Stomach (tissue), 9 donors: ENCODE data around the gene VPS9D1. TPM values are rescaled to one million over a fixed set of nuclear protein-coding genes. Genes with fewer than 3 reads are reported as not detected.

ENCODE experiments used
- DNase-seq, 2 donors: peaks; one replicate each; pipeline versions ENCODE4 v3.0.0 to v3.0.0-alpha.2; 2013 to 2019
- H3K27ac ChIP-seq, 5 donors: fragments of 200-600 bp in 4 of 5; sonication (generic) in 4 of 5; one replicate each; pipeline ENCODE4 v1.5.1; 2013 to 2019; ENCODE audit warnings: mild to moderate bottlenecking in 1 of 5, moderate library complexity in 1 of 5
- H3K27me3 ChIP-seq, 3 donors: fragments of 200-600 bp; sonication (generic); one replicate each; pipeline ENCODE4 v1.5.1; 2017 to 2019; ENCODE audit warnings: mixed run types in 1 of 3
- H3K36me3 ChIP-seq, 4 donors: fragments of 200-600 bp; sonication (generic); 1 replicate in 3 of 4; 2 replicates in 1 of 4; pipeline ENCODE4 v1.5.1; 2016 to 2019
- H3K4me1 ChIP-seq, 4 donors: fragments of 200-600 bp; sonication (generic); one replicate each; pipeline ENCODE4 v1.5.1; 2016 to 2019
- H3K4me3 ChIP-seq, 4 donors: fragments of 200-600 bp; sonication (generic) in 3 of 4; one replicate each; pipeline ENCODE4 v1.5.1; 2016 to 2019; ENCODE audit warnings: mild to moderate bottlenecking in 1 of 4
- H3K9me3 ChIP-seq, 4 donors: fragments of 200-600 bp; sonication (generic); one replicate each; pipeline ENCODE4 v1.5.1; 2016 to 2019
- EP300 ChIP-seq: sonication (generic); formaldehyde crosslinking; IDR thresholded peaks from one replicate; pipeline ENCODE4 v1.6.1; 2017; ENCODE audit warnings: antibody characterized with exemption
- POLR2A ChIP-seq, 4 donors: fragments of 450-650 bp; IDR thresholded peaks; one replicate each; pipeline ENCODE4 v1.6.1; 2016; ENCODE audit warnings: antibody characterized with exemption in 4 of 4, control low read depth in 2 of 4, mild to moderate bottlenecking in 1 of 4, moderate library complexity in 1 of 4
- POLR2AphosphoS5 ChIP-seq, 3 donors: sonication (generic); formaldehyde crosslinking; IDR thresholded peaks; one replicate each; pipeline ENCODE4 v1.6.1; 2016; ENCODE audit warnings: antibody characterized with exemption in 3 of 3
- WGBS, 5 donors: extraction: QIAGEN DNeasy Blood & Tissue Kit in 3 of 5; methylation state at CpG; one replicate each; pipeline versions ENCODE4 v1.1.5 to v1.1.7; 2013 to 2018; 5-methylcytosine and 5-hydroxymethylcytosine counted together
- intact Hi-C: fragments of 100-400 bp; cut with DNase I; formaldehyde crosslinking; loops from one replicate; pipeline ENCODE4 v1.15.1; 2023; ENCODE audit warnings: low total_unique reads
- polyA plus RNA-seq, 3 donors: library from polyadenylated mRNA; stranded (reverse); fragments of 200-250 nt; gene quantifications; one replicate each; pipeline ENCODE4 v1.2.3, GENCODE V29; 2013
- total RNA-seq, 5 donors: library from RNA; depleted of rRNA; stranded (reverse); fragments of >200 nt; gene quantifications; one replicate each; pipeline versions ENCODE4 v1.1.0 to v1.2.3, GENCODE V29; 2014 to 2016
- TF ChIP-seq, protein P1 (sequence below), 7 experiments: fragments of 450-650 bp in 4 of 7; fragments of 200-600 bp in 3 of 7; sonication (generic) in 3 of 7; IDR thresholded peaks; one replicate each; pipeline ENCODE4 v1.5.1; 2016 to 2019; ENCODE audit warnings: antibody characterized with exemption in 7 of 7, control low read depth in 2 of 7, mild to moderate bottlenecking in 1 of 7
- donor health status: healthy with polysubstance abuse.
- donor health status: Bipolar disorder and iron deficiency.
- donor health status: healthy.

The VPS9D1 gene
- total and polyA plus RNA-seq, 8 donors, result 2.7 to 43.2 (median 8.8) TPM

DNA sequence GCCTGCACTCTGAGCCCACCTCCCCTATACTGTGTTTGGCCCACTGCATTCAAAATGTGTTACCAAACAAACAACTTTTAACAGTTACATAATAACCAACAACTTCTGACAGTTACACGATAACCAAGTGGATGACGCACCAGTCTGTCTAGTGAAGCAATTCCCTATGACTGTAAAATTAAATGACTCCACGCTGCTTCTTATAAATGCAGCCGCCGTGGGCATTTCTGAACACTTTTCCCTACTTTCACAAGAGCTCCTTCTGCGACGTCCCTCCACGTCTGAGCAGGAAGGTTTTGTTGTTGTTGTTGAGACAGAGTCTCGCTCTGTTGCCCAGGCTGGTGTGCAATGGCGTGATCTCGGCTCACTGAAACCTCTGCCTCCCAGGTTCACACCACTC, 28.2 kb upstream of the VPS9D1 start:
- Histone ChIP-seq H3K27ac (no peak overlapping the region), H3K36me3 (peaks cover 0 to 31% (median 19%) of the 10 kb centered on the region in 4 donors), H3K9me3 (no peaks in the 10 kb centered on the region), H3K4me3 (no peak overlapping the region), H3K27me3 (no peaks in the 10 kb centered on the region), H3K4me1 (peaks cover 0 to 10% (median 6%) of the 10 kb centered on the region in 4 donors)
- intact Hi-C loops, result no loop called here
- 95 to 99% (median 97%) methylated on average over 11 of the region's 11 CpGs for WGBS, 5 donors
- TF ChIP-seq POLR2A (IDR thresholded peaks at IDR 0.05), result no peak
- TF ChIP-seq, protein P1, sequence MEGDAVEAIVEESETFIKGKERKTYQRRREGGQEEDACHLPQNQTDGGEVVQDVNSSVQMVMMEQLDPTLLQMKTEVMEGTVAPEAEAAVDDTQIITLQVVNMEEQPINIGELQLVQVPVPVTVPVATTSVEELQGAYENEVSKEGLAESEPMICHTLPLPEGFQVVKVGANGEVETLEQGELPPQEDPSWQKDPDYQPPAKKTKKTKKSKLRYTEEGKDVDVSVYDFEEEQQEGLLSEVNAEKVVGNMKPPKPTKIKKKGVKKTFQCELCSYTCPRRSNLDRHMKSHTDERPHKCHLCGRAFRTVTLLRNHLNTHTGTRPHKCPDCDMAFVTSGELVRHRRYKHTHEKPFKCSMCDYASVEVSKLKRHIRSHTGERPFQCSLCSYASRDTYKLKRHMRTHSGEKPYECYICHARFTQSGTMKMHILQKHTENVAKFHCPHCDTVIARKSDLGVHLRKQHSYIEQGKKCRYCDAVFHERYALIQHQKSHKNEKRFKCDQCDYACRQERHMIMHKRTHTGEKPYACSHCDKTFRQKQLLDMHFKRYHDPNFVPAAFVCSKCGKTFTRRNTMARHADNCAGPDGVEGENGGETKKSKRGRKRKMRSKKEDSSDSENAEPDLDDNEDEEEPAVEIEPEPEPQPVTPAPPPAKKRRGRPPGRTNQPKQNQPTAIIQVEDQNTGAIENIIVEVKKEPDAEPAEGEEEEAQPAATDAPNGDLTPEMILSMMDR (IDR thresholded peaks at IDR 0.05), result no peak
- no peak for TF ChIP-seq POLR2AphosphoS5 (IDR thresholded peaks at IDR 0.05)
- TF ChIP-seq EP300, result no peak
- DNase-seq, result no peak

DNA sequence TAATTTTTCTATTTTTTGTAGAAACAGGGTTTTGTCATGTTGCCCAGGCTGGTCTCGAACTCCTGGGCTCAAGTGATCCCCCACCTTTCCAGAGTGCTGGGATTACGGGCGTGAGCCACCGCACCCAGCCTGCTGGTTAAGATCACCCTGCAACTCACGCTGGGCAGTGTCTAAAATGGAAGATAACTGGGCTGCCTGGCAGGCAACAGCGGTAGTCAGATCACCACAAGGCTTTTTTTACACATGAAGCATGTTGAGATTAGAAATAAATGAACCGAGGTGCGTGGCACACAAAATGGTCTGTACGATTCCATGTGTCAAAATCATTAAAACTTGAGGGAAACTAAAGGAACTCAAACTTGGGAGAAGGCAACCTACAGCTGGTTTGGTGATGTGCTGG, 27.4 kb upstream of the VPS9D1 start:
- no peaks in the 10 kb centered on the region for H3K27me3 ChIP-seq
- 91 to 98% (median 97%) methylated on average over 9 of the region's 9 CpGs for WGBS, 5 donors
- H3K4me3 ChIP-seq, result no peak overlapping the region
- H3K9me3 ChIP-seq, result no peaks in the 10 kb centered on the region
- H3K4me1 ChIP-seq, result peaks cover 0 to 10% (median 6%) of the 10 kb centered on the region in 4 donors
- peaks cover 0 to 31% (median 19%) of the 10 kb centered on the region in 4 donors for H3K36me3 ChIP-seq
- TF ChIP-seq, protein P1 (IDR thresholded peaks at IDR 0.05), result no peak
- no peak for TF ChIP-seq POLR2A (IDR thresholded peaks at IDR 0.05)
- no peak for TF ChIP-seq POLR2AphosphoS5 (IDR thresholded peaks at IDR 0.05)
- no peak for TF ChIP-seq EP300
- intact Hi-C loops, result no loop called here
- DNase-seq, result no peak
- H3K27ac ChIP-seq, result no peak overlapping the region

DNA sequence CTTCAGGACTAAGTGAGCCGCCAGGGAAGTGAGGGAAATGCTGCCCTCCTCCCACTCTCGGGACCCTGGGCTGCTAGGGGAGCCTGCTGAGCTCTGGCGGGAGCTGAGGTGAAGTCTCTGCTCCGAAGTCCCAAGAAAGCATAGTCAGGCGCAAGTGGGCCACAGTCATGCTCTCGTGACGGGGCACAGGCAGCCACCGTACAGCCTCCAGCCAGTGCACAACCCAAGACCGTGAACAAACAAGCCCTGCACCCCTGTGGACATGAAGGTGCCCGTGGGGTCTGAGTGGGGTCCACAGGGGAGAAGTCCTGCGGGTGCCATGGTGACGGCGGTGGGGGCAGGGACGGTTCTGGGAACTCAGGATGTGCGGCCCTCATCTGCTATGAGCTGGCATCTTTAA, 25.3 kb upstream of the VPS9D1 start:
- Histone ChIP-seq H3K4me1 (peaks cover 0 to 10% (median 6%) of the 10 kb centered on the region in 4 donors), H3K4me3 (no peak overlapping the region), H3K36me3 (peaks cover 0 to 42% (median 26%) of the 10 kb centered on the region in 4 donors), H3K27me3 (no peaks in the 10 kb centered on the region), H3K27ac (no peak overlapping the region), H3K9me3 (no peaks in the 10 kb centered on the region)
- no peak for DNase-seq
- intact Hi-C loops, result no loop called here
- 89 to 96% (median 94%) methylated on average over 13 to 15 of the region's 15 CpGs for WGBS, 5 donors
- no peak for TF ChIP-seq EP300
- TF ChIP-seq POLR2A (IDR thresholded peaks at IDR 0.05), result no peak
- TF ChIP-seq POLR2AphosphoS5 (IDR thresholded peaks at IDR 0.05), result no peak
- TF ChIP-seq, protein P1 (IDR thresholded peaks at IDR 0.05), result no peak

DNA sequence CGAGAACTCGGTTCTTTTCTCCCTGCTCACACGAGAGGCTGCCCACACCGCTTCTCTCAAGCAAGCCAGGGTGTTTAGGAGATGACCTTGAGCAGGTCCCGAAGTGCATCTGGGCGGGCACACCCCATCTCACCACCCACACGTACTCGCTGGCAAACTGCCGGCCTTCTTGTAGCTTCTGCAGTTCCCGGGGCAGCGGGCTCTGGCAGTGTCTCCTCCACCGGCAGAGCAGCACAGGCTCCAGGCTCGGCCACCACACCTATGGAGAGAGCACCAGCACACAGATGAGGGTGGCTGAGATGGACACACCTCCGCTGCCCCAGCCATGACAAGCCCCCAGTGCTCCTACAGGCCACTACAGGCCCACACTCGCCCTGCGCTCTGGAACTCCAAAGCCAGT, 24.1 kb upstream of the VPS9D1 start:
- intact Hi-C loops, result no loop called here
- no peaks in the 10 kb centered on the region for H3K27me3 ChIP-seq
- 89 to 95% (median 93%) methylated on average over 12 to 16 of the region's 16 CpGs for WGBS, 5 donors
- TF ChIP-seq POLR2AphosphoS5 (IDR thresholded peaks at IDR 0.05) (no peak), POLR2A (IDR thresholded peaks at IDR 0.05) (no peak), EP300 (no peak)
- TF ChIP-seq, protein P1 (IDR thresholded peaks at IDR 0.05), result no peak
- no peaks in the 10 kb centered on the region for H3K9me3 ChIP-seq
- peaks cover 7 to 54% (median 38%) of the 10 kb centered on the region in 4 donors for H3K36me3 ChIP-seq
- H3K4me1 ChIP-seq, result peaks cover 0 to 6% (median 4%) of the 10 kb centered on the region in 4 donors
- H3K4me3 ChIP-seq, result no peak overlapping the region
- DNase-seq, result peak in 1 of 2 donors; percentile 42
- no peak overlapping the region for H3K27ac ChIP-seq
